Stimulated activated CD8-positive, alpha-beta memory T cell treated with anti-CD3 and anti-CD28 coated beads, Interleukin-7, amount 100 ng/mL, for 1 hour (primary cell): ENCODE measurements around the gene FOXQ1.

ENCODE experiments used
- DNase-seq, 2 donors: peaks; one replicate each; pipeline ENCODE4 v3.0.0-alpha.2; 2020; ENCODE audit warnings: low read depth in 2 of 2

Gene FOXQ1

GRCh38 chr6:1311400-1312202, at the start of gene FOXQ1:
Gene FOXQ1, plus strand, starts transcription at chr6:1312098. Its CDS starts 607 bp downstream, at chr6:1312705.
- DNase-seq = no peak

- no peak for DNase-seq
These were observed 49.2 kb upstream of the FOXQ1 start for GRCh38 chr6:1262704-1263038.

GRCh38 chr6:1263039-1263849, 48.7 kb upstream of the FOXQ1 start:
- no peak for DNase-seq

GRCh38 chr6:1263850-1264377, 48.0 kb upstream of the FOXQ1 start:
- no peak for DNase-seq

GRCh38 chr6:1264619-1265445, 47.1 kb upstream of the FOXQ1 start:
- no peak for DNase-seq

GRCh38 chr6:1266686-1267056, 45.2 kb upstream of the FOXQ1 start:
- DNase-seq = no peak

- no peak for DNase-seq
These were observed 44.7 kb upstream of the FOXQ1 start for GRCh38 chr6:1267057-1267732.

GRCh38 chr6:1267790-1268762, 43.8 kb upstream of the FOXQ1 start:
- no peak for DNase-seq

GRCh38 chr6:1271071-1271763, 40.7 kb upstream of the FOXQ1 start:
- DNase-seq = no peak

GRCh38 chr6:1278061-1278720, 33.7 kb upstream of the FOXQ1 start:
- no peak for DNase-seq

- no peak for DNase-seq
These were observed 32.8 kb upstream of the FOXQ1 start for GRCh38 chr6:1279065-1279464.

- DNase-seq = no peak
These were observed 31.1 kb upstream of the FOXQ1 start for GRCh38 chr6:1280666-1281300.

GRCh38 chr6:1281746-1282145, 30.2 kb upstream of the FOXQ1 start:
- DNase-seq = no peak

GRCh38 chr6:1283501-1283900, 28.4 kb upstream of the FOXQ1 start:
- no peak for DNase-seq

- no peak for DNase-seq
These were observed 26.3 kb upstream of the FOXQ1 start for GRCh38 chr6:1285556-1285955.

GRCh38 chr6:1285956-1286355, 25.9 kb upstream of the FOXQ1 start:
- no peak for DNase-seq

- DNase-seq = no peak
These were observed 24.8 kb upstream of the FOXQ1 start for GRCh38 chr6:1287103-1287591.

- DNase-seq = no peak
These were observed 21.8 kb upstream of the FOXQ1 start for GRCh38 chr6:1290086-1290485.
